K562 (cell line): ENCODE measurements around the gene KRT35. TPM values are rescaled to one million over a fixed set of nuclear protein-coding genes. Genes with fewer than 3 reads are reported as not detected.
A peak's percentile ranks its signal among the peaks of the same experiment; 100 is the strongest.

Experiments
- CHCHD3 ChIP-seq: fragments of 250-450 bp; sonication (Bioruptor Pico); IDR thresholded peaks from 2 replicates; pipeline ENCODE4 v2.1.2; 2022; ENCODE audit warnings: mild to moderate bottlenecking
- CTCFL ChIP-seq: IDR thresholded peaks from 2 replicates; pipeline ENCODE4 v1.6.1; 2011; ENCODE audit warnings: borderline replicate concordance, low read depth, mild to moderate bottlenecking, moderate library complexity, low read length; ENCODE audit not compliant: insufficient read depth, poor library complexity, severe bottlenecking
- ESRRA ChIP-seq: fragments of 450-650 bp; IDR thresholded peaks from 2 replicates; pipeline ENCODE4 v1.6.1; 2014; ENCODE audit warnings: low read depth, mild to moderate bottlenecking, moderate library complexity, borderline replicate concordance
- HDAC1 ChIP-seq, 2 experiments: fragments of 450-650 bp; IDR thresholded peaks; 2 replicates each; pipeline ENCODE4 v1.6.1; 2016 to 2017; ENCODE audit warnings: inconsistent platforms in 1 of 2, mild to moderate bottlenecking in 1 of 2, moderate library complexity in 1 of 2
- HDAC2 ChIP-seq: fragments of 450-650 bp; IDR thresholded peaks from 2 replicates; pipeline ENCODE4 v1.6.1; 2016; ENCODE audit warnings: mild to moderate bottlenecking
- HLTF ChIP-seq: fragments of 450-650 bp; IDR thresholded peaks from 2 replicates; pipeline ENCODE4 v1.6.1; 2016
- HNRNPL ChIP-seq: fragments of 200-400 bp; formaldehyde crosslinking; IDR thresholded peaks from 2 replicates; pipeline ENCODE4 v1.6.1; 2017; ENCODE audit warnings: low read depth, mild to moderate bottlenecking, low read length
- PHF8 ChIP-seq: fragments of 200-600 bp; sonication (generic); IDR thresholded peaks from 2 replicates; pipeline ENCODE4 v1.6.1; 2012; ENCODE audit warnings: mixed run types, mild to moderate bottlenecking, inconsistent platforms, low read length, moderate library complexity, borderline replicate concordance
- PHTF2 ChIP-seq: fragments of 250-450 bp; sonication (Bioruptor Pico); IDR thresholded peaks from 2 replicates; pipeline ENCODE4 v1.5.0; 2021; ENCODE audit warnings: mild to moderate bottlenecking
- RBM17 ChIP-seq: fragments of 200-400 bp; formaldehyde crosslinking; IDR thresholded peaks from 2 replicates; pipeline ENCODE4 v1.6.1; 2017; ENCODE audit warnings: low read depth, mild to moderate bottlenecking, low read length, borderline replicate concordance
- TEAD2 ChIP-seq: fragments of 450-650 bp; IDR thresholded peaks from 2 replicates; pipeline ENCODE4 v1.6.1; 2016; ENCODE audit warnings: missing genetic modification characterization, control low read depth, missing compliant biosample characterization
- ZC3H4 ChIP-seq: sonication (generic); formaldehyde crosslinking; IDR thresholded peaks from 2 replicates; pipeline ENCODE4 v1.9.0; 2021; ENCODE audit warnings: missing genetic modification reagents, borderline replicate concordance
- ZNF133 ChIP-seq: fragments of 250-450 bp; sonication (Bioruptor Pico); IDR thresholded peaks from 2 replicates; pipeline ENCODE4 v1.4.0; 2020; ENCODE audit warnings: mild to moderate bottlenecking
- ZNF311 ChIP-seq: fragments of 250-450 bp; sonication (Bioruptor Pico); IDR thresholded peaks from 2 replicates; pipeline ENCODE4 v1.4.0; 2020; ENCODE audit warnings: mild to moderate bottlenecking, moderate library complexity
- ZNF384 ChIP-seq: IDR thresholded peaks from 2 replicates; pipeline ENCODE4 v1.6.1; 2012; ENCODE audit warnings: low read depth, low read length, improper control_type of control experiment
- ZNF699 ChIP-seq: fragments of 250-450 bp; sonication (Bioruptor Pico); IDR thresholded peaks from 2 replicates; pipeline ENCODE4 v1.8.0; 2021; ENCODE audit warnings: mild to moderate bottlenecking, moderate library complexity; ENCODE audit not compliant: insufficient replicate concordance
- polyA plus RNA-seq, 8 experiments: library from polyadenylated mRNA; depleted of rRNA in 4 of 8; stranded (reverse) in 5 of 8; unstranded in 3 of 8; fragments of >200 nt; fragmentation: Nextera tagmentation in 2 of 8; fragmentation: Illumina TruSeq in 1 of 8; extraction: Ambion mirVana in 2 of 8; extraction: Trizol in 1 of 8; gene quantifications; 2 replicates each; pipeline versions ENCODE4 v1.2.1 to v1.2.3, GENCODE V29; 2011 to 2014; ENCODE audit warnings: inconsistent platforms in 1 of 8, missing spikeins in 1 of 8
- total RNA-seq, 7 experiments: library from RNA; depleted of rRNA in 6 of 7; stranded (reverse); fragments of >200 nt in 6 of 7; fragmentation: Illumina TruSeq in 2 of 7; extraction: Trizol in 2 of 7; gene quantifications; 2 replicates each; pipeline versions ENCODE4 v1.2.1 to v1.2.3, GENCODE V29; 2011 to 2021; ENCODE audit warnings: low replicate concordance in 1 of 7
- TF ChIP-seq, protein P1 (sequence below): fragments of 250-450 bp; sonication (Bioruptor Pico); IDR thresholded peaks from 2 replicates; pipeline ENCODE4 v1.5.0; 2022; ENCODE audit warnings: mild to moderate bottlenecking
- TF ChIP-seq, protein P2 (sequence below): fragments of 450-650 bp; IDR thresholded peaks from 2 replicates; pipeline ENCODE4 v1.6.1; 2016
- TF ChIP-seq, protein P3 (sequence below): fragments of 250-450 bp; sonication (Bioruptor Pico); IDR thresholded peaks from 2 replicates; pipeline ENCODE4 v1.4.0; 2020; ENCODE audit warnings: mild to moderate bottlenecking, moderate library complexity

Gene KRT35
- total and polyA plus RNA-seq, 9 of the 15 experiments (the other 6 are each of a cell fraction or from before 2014, with no cell fraction given) = not detected

GRCh38 chr17:41522301-41523224 is 41.6 kb upstream of the KRT35 start (continued):
- 0 out of 4 replicates have a peak, but pooled peaks of 1 of the 2 experiments have one; percentile 31 for TF ChIP-seq HDAC1 (IDR thresholded peaks at IDR 0.05)
- no peak for TF ChIP-seq ZNF133 (CRISPR knock-in tag)
- no peak for TF ChIP-seq CHCHD3 (CRISPR knock-in tag)
- peak; percentile 35; the same call in 1 of the 2 replicates for TF ChIP-seq ESRRA
- TF ChIP-seq RBM17 = no peak
- TF ChIP-seq, protein P1, sequence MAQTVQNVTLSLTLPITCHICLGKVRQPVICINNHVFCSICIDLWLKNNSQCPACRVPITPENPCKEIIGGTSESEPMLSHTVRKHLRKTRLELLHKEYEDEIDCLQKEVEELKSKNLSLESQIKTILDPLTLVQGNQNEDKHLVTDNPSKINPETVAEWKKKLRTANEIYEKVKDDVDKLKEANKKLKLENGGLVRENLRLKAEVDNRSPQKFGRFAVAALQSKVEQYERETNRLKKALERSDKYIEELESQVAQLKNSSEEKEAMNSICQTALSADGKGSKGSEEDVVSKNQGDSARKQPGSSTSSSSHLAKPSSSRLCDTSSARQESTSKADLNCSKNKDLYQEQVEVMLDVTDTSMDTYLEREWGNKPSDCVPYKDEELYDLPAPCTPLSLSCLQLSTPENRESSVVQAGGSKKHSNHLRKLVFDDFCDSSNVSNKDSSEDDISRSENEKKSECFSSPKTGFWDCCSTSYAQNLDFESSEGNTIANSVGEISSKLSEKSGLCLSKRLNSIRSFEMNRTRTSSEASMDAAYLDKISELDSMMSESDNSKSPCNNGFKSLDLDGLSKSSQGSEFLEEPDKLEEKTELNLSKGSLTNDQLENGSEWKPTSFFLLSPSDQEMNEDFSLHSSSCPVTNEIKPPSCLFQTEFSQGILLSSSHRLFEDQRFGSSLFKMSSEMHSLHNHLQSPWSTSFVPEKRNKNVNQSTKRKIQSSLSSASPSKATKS (CRISPR knock-in tag) = no peak
- TF ChIP-seq, protein P2, sequence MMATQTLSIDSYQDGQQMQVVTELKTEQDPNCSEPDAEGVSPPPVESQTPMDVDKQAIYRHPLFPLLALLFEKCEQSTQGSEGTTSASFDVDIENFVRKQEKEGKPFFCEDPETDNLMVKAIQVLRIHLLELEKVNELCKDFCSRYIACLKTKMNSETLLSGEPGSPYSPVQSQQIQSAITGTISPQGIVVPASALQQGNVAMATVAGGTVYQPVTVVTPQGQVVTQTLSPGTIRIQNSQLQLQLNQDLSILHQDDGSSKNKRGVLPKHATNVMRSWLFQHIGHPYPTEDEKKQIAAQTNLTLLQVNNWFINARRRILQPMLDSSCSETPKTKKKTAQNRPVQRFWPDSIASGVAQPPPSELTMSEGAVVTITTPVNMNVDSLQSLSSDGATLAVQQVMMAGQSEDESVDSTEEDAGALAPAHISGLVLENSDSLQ = no peak
- TF ChIP-seq ZC3H4 (CRISPR knock-in tag) = no peak
- TF ChIP-seq ZNF311 (CRISPR knock-in tag) = no peak
- TF ChIP-seq HLTF = no peak
- TF ChIP-seq, protein P3, sequence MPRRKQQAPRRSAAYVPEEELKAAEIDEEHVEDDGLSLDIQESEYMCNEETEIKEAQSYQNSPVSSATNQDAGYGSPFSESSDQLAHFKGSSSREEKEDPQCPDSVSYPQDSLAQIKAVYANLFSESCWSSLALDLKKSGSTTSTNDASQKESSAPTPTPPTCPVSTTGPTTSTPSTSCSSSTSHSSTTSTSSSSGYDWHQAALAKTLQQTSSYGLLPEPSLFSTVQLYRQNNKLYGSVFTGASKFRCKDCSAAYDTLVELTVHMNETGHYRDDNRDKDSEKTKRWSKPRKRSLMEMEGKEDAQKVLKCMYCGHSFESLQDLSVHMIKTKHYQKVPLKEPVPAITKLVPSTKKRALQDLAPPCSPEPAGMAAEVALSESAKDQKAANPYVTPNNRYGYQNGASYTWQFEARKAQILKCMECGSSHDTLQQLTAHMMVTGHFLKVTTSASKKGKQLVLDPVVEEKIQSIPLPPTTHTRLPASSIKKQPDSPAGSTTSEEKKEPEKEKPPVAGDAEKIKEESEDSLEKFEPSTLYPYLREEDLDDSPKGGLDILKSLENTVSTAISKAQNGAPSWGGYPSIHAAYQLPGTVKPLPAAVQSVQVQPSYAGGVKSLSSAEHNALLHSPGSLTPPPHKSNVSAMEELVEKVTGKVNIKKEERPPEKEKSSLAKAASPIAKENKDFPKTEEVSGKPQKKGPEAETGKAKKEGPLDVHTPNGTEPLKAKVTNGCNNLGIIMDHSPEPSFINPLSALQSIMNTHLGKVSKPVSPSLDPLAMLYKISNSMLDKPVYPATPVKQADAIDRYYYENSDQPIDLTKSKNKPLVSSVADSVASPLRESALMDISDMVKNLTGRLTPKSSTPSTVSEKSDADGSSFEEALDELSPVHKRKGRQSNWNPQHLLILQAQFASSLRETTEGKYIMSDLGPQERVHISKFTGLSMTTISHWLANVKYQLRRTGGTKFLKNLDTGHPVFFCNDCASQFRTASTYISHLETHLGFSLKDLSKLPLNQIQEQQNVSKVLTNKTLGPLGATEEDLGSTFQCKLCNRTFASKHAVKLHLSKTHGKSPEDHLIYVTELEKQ (CRISPR knock-in tag) = no peak
- TF ChIP-seq CTCFL = no peak
- TF ChIP-seq TEAD2 (tag) = no peak
- TF ChIP-seq ZNF699 (CRISPR knock-in tag) = no peak
- peak; percentile 32; the same call in 1 of the 2 replicates for TF ChIP-seq HDAC2
- TF ChIP-seq PHF8 = no peak
- no peak for TF ChIP-seq PHTF2 (CRISPR knock-in tag)
- 0 out of 2 replicates have a peak, but pooled peaks have one; percentile 33 for TF ChIP-seq HNRNPL
- no peak for TF ChIP-seq ZNF384
